Measurements from ENCODE around the gene CAVIN4.

The CAVIN4 gene, protein sequence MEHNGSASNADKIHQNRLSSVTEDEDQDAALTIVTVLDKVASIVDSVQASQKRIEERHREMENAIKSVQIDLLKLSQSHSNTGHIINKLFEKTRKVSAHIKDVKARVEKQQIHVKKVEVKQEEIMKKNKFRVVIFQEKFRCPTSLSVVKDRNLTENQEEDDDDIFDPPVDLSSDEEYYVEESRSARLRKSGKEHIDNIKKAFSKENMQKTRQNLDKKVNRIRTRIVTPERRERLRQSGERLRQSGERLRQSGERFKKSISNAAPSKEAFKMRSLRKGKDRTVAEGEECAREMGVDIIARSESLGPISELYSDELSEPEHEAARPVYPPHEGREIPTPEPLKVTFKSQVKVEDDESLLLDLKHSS

DNA sequence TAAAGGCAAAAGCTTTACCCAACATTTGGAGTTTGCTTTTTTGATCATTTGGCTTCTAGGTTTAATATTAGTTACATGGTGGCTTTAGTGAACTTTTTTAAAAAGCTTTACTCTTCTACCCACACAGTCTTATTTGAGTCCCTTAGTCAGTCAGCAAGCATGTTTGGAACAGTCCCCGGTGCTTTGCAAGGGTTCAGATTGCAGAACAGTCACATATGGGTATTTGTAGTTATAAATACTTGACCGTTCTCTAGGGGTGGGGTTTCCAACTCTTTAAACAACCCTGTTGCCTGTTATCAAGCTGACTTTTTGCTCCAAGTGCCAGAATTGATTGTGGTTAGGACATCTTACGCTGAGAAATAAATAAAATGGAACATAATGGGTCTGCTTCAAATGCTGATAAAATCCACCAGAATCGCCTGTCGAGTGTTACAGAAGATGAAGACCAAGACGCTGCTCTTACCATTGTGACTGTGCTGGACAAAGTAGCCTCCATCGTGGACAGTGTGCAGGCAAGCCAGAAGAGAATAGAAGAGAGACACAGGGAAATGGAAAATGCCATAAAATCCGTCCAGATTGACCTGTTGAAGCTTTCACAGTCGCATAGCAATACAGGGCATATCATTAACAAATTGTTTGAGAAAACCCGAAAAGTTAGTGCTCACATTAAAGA, at the start of gene CAVIN4:
TSS of gene CAVIN4 (plus strand) at position 304 of the 673 bp plus-strand sequence. CDS start at position 369, 65 bp downstream.
- FAIRE-seq (no peak), DNase-seq (ENCODE audit: insufficient read length, low spot score) (no peak)

DNA sequence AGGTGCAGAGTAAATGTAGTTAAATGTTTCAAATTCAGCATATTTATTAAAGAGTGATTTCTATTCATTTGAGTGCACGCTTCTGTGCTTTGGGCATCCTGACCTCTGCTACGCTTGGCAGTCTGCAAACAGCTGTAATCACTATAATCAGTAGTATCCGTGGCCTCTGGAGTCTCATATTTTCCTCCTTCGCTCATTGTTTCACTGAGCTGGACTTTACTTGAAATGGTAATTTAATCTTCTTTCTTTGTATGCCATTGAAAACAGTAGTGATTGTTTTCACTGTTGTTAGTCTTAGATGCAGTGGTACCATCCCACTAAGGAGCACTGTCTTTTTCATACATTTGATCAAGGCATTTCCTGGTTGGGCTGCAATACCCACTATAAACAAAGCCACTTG, 43.5 kb upstream of the CAVIN4 start:
- DNase-seq (ENCODE audit: insufficient read length, low spot score) (no peak), FAIRE-seq (no peak)

DNA sequence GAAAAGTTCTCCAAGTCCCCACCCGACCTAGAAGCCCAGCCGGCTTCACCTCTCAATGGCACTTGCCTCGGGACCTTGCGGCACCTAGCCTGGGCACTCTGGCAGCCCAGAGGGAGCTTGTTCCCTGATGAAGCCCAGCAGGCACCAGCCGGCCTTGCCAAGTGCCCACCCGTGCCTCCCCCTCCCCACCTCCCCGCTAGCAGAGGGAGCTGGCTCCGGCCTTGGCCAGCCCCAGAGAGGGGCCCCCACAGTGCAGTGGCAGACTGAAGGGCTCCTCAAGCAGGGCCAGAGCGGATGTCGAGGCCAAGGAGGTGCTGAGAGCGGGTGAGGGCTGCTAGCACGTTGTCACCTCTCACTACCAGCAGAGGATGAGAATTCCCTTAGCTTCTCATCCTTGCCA, 37.6 kb upstream of the CAVIN4 start:
- FAIRE-seq (no peak), DNase-seq (ENCODE audit: insufficient read length, low spot score) (no peak)

DNA sequence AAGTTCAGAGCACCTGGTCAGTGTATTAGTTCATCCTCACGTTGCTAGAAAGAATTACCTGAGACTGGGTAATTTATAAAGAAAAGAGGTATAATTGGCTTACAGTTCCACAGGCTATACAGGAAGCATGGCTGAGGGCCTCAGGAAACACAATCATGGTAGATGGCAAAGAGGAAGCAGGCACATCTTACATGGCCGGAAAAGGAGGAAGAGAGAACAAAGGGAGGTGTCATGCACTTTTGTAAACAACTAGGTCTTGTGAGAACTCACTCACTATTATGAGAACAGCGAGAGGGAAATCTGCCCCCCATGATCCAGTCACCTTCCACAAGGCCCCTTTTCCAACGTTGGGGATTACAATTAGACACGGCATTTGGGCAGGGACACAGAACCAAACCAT, 28.8 kb upstream of the CAVIN4 start:
- FAIRE-seq (no peak), DNase-seq (ENCODE audit: insufficient read length, low spot score) (no peak)

DNA sequence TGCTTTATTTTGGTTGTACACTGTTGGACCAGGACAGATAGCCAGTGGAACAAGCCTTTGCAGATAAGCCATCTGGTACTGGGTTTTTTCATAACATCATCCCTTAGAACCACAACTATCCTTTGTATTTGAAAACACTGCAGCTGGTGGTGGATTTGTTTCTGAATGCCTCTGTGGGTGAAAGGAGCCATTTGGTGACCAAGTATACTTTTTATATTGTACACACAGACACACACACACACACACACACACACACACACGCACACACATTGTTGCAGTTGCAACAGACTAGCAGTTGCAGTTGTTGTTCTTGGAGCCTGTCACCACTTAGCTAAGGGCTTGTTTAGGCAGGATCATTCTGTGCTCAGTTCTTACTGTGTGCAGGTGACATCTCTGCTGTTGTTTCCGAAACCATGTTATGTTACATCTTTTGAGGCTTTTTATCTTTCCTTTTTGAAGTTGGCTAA, 22.9 kb upstream of the CAVIN4 start:
- FAIRE-seq (no peak), DNase-seq (ENCODE audit: insufficient read length, low spot score) (no peak)

DNA sequence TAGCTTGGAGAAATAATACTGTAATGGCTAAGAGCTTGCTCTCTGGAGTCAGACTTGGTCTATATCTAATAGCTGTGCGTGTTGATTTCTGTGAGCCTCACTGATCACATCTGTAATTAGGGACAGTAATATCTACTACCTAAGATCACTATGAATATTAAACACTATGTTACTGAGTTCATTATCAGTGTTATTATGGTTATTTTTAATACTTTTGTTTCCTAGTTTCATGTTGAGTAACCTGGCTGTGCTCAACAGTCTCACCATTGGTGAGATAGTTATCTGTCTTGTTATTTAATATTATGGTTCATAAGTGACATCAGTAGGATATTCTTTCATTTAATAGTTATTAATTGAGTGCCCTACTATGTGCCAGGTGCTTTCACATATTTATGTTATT, 22.4 kb upstream of the CAVIN4 start:
- FAIRE-seq = no peak

DNA sequence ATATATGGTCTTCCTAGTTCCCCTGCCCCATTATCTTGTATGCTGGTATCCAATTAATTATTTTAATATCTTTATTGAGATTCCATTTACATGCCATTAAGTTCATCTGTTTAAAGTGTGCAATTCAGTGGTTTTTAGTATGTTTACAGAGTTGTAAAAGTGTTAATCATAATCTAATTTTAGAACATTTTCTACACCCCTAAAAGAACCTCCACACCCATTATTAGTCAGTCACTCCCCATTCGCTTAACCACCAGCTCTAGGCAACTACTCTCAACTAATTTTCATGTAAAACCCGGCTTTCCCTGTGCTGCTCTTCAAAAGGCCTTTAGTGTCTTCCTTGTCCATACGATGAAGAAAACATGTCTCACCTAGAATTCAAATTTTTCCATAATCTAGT, 20.8 kb upstream of the CAVIN4 start:
- DNase-seq (ENCODE audit: insufficient read length, low spot score) (no peak), FAIRE-seq (no peak)

More for the DNA sequence above, 22.4 kb upstream of the CAVIN4 start:
- DNase-seq (ENCODE audit: insufficient read length, low spot score) = no peak

DNA sequence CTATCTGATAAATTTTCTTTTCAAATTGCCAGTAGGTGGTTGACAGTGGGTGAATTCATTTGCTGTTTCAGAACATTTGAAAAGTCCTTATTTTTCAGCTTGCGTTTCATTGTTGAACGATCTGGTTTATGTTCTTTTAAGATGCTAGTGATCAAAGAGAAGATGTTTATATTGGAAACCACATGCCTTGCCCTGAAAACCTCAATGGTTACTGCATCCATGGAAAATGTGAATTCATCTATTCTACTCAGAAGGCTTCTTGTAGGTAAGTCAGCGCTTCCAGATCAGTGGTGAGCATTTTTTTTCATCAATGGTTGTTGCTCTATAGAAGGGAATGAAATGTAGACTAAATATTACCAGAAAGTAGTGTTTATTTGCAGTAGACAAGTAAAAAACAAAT, 16.6 kb upstream of the CAVIN4 start:
- FAIRE-seq (no peak), DNase-seq (ENCODE audit: insufficient read length, low spot score) (no peak)

DNA sequence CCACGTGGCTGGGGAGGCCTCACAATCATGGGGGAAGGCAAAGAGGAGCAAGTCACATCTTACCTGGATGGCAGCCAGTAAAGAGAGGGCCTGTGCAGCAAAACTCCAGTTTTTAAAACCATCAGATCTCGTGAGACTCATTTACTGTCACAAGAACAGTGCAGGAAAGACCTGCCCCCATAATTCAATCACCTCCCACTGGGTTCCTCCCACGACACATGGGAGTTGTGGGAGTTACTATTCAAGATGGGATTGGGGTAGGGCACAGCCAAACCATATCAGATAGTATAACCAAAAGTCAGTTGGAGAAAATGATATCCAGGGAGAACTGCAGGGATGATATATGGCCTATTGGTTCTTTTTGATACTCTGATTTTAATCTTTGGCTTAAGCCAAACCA, 10.0 kb upstream of the CAVIN4 start:
- DNase-seq (ENCODE audit: insufficient read length, low spot score) (no peak), FAIRE-seq (no peak)

DNA sequence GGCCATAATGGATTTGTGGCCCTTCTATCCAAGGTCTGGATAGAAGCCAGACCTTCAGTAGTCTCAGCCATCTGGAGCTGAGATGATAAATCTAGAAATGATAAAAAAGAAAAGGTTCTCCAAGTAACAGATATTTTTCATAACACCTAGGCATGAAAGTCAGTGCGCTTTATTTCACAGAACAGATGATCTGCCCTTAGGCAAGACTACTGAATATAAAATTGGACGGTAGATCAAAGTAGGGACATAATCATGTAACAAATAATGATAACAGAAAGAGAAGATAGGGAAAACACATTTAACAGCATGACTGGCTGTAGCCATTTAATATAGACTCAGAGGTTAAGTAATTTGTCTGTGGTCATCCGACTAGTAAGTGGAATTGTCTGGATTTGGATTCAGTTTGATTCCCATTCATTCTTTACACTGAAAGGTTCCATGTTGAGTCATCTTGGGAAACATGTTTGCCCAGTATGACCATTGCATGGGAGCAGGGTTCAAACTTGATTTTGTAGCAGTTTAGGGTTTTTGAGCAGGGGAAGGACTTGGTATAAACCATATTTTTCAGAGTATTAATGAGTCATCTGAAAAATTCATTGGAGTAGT, 4.1 kb upstream of the CAVIN4 start:
- DNase-seq (ENCODE audit: insufficient read length, low spot score) = no peak
- no peak for FAIRE-seq

DNA sequence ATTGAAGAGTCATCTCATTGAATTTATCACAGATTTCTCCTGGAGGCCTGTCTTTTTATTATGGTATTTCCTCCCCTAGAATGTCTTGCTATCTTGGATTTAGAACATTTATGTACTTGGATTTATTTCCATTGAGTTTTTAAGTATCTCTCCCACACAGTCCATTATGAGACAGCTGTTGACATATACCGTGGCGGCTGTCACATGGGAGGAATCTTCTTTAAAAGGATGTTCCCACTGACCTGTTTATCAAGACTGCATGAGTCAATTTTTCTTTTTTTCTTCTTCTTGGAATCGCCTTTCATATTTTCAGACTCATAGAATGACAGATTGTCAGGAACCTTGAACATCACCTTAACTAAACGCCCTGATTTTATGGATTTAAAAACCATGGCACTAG, 2.9 kb upstream of the CAVIN4 start:
- no peak for DNase-seq (ENCODE audit: insufficient read length, low spot score)
- no peak for FAIRE-seq

DNA sequence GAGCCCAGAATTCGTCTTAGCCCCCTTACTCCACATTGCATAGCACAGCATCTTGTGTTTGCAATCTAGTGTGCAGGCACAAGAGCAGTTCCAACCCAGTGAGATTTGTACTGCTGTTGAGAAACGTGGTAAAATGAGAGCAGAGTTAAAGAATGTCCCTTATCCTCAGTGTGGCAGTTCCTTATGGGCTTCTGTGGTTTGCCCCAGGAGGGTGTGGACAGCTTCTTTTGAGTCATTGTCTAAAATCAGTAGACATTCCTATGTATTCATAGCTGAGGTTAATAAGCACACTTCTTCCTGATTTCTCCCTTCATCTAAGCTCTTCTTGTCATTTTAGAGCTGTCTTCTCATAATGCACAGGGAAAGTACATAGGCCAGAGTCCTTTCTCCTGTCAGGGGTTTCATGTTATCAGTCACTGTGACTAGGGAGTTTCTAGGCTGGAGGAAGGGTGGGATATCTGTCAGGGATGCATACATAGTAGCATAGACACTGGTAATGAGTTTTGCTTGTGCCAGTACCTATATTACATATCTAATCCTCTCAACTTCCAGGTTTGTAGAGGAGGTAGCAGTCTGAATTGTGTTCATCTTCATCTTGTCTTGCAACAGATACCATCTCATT, 2.0 kb upstream of the CAVIN4 start:
- FAIRE-seq (no peak), DNase-seq (ENCODE audit: insufficient read length, low spot score) (no peak)

DNA sequence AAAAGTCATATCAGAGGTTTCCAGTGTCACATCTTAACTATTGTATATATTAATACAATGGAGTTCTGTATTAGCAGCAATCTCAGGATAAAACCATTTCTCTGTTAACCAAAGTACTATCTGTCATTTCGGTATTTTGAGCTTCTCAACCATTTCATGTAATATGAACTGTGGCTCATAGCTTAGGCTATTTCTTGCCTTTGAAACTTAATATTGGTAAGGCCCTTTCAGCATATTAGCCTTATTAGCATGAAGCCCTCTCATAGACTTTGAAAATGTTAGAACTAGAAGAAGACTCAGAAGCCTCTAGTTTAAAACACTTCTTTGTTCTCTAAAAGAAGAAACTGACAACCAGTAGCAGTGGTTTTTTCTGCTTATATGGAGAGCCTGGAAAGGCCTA, 731 bp downstream of the CAVIN4 start:
- FAIRE-seq (no peak), DNase-seq (ENCODE audit: insufficient read length, low spot score) (no peak)

DNA sequence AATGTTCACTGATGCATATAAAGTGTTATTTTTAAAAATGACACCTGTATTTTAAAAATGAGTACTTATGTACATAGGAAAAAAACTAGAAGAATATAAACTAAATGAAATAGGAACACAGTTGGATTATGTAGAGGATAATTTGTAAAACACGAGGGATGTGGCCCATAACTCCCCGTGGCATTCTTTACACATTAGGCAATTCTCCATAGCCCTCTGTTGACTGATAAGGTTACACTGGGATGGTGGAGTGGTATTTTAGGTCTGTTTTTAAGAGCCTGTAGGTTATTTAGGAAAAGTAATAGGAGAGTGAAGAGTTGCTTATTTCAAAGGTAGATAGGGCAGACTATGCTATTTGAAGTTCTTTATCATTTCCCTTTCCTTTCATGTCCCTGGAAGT, 1.8 kb downstream of the CAVIN4 start:
- no peak for DNase-seq (ENCODE audit: insufficient read length, low spot score)
- FAIRE-seq = no peak

DNA sequence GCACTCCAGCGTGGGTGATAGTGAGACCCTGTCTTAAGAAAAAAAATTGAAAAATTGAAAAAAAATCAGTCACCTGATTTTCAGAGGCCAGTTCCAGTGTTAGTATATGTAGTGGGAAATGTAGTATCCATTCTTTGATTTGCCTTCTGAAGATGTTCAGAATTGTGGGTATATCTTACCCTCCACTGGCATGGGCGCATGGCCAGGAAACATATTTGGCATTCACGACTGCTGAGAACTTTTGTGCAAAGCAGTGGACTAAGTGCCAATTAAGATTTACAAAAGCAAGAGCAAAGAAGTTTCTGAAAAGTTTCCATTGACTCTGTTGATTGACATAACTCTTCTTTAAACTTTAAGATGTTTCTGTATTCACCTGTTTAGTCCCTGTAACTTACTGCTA, 2.4 kb downstream of the CAVIN4 start:
- FAIRE-seq = no peak
- no peak for DNase-seq (ENCODE audit: insufficient read length, low spot score)

DNA sequence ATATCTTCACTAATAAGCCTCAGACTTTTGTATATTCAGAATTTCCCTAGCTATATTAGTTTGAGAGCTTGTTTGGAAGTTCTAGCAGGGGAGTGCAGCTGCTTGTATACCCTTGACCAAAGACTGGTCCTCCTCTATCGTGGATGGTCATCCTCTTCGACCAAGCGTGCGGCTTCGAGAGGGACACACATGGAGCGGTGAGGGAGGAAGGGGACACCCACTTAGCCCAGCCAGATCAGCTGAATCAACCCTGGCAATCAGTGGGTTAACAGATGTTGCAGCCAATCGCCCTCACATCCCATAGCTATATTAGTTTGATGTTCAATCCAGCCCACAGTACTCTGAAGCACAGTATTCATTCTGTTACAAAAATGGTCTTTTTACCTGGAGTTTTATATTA, 3.2 kb downstream of the CAVIN4 start:
- no peak for FAIRE-seq

DNA sequence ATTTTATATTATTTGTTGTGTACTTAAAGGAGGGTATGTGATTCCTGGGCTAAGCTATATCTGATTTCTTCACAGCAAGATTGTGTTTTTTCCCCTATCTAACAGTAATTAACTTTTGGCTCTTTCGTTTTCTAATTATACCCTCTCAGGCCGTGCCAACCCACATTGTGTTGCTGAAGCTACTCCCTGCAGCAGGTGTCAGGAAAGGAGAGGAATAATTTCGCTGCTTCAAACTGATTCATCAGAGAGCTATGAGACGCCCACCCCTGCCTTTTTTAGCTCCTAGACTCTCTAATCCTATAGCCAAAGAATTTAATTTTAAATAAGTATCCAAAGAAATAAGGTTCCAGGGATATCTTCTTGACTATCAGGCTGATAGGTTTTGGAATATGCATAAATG, 3.8 kb downstream of the CAVIN4 start:
- FAIRE-seq (no peak), DNase-seq (ENCODE audit: insufficient read length, low spot score) (no peak)

More for the DNA sequence above, 3.2 kb downstream of the CAVIN4 start:
- no peak for DNase-seq (ENCODE audit: insufficient read length, low spot score)

DNA sequence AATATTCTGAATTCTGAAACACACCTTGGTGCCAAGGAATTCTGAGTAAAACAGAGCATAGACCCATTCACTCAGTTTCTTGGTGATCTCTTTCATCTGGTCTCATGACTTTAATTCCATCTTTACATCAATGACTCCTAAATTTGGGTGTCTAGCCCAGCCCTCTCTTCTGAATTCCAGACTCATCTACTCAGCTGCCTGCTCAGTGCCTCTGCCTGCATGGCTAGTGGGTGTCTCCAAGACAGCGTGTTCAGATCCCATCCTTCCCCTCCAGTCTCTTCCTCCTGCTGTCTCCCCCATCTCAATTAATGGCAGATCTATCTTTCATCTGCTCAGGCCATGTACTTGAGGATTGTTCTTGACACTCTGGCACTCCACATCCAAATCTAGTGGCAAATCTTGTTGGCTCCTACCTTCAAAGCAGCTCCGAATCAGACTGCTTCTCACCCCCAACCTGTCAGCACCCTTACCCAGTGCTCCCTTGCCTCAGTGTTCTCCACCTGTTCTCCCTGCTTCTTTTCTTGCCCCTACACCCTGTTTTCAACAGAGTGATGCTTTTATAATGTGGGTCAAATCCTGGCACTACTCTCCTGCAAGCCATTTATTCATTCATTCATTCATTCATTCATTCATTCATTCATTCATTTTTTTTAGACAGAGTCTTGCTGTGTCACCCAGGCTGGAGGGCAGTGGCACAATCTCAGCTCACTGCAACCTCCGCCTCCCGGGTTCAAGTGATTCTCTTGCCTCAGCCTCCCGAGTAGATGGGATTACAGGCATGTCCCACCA, 5.3 kb downstream of the CAVIN4 start:
- DNase-seq (ENCODE audit: insufficient read length, low spot score) = no peak
- FAIRE-seq = no peak

DNA sequence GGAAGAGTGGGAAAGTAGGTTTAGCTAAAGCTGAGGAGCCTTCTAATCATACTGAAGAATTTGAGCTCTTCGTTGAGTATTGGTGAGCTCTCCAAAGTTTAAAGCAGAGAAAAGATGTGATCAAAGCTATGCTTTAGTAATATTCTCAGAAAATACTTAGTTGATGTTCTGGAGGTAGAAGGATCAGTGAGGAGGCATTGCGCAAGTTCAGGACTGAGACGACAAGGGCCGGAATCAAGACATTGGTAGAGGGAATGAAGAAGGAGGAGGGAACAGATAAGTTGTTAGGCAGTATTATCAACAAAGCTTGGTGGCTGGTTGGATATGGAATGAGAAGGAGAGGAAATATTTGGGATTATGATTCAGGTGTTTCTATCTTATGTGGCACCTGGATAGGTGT, 7.1 kb downstream of the CAVIN4 start:
- FAIRE-seq = no peak

DNA sequence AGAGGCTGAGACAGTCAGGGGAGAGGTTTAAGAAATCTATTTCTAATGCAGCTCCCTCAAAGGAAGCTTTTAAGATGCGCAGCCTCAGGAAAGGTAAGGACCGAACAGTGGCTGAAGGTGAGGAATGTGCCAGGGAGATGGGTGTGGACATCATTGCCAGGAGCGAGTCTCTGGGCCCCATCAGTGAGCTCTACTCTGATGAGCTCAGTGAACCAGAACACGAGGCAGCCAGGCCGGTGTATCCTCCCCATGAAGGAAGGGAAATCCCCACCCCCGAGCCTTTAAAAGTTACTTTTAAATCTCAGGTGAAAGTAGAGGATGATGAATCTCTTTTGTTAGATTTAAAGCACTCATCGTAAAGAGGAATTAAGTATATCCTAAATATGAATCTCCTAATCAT, 8.2 kb downstream of the CAVIN4 start:
- FAIRE-seq = no peak
- no peak for DNase-seq (ENCODE audit: insufficient read length, low spot score)

More for the DNA sequence above, 7.1 kb downstream of the CAVIN4 start:
- DNase-seq (ENCODE audit: insufficient read length, low spot score) = no peak

DNA sequence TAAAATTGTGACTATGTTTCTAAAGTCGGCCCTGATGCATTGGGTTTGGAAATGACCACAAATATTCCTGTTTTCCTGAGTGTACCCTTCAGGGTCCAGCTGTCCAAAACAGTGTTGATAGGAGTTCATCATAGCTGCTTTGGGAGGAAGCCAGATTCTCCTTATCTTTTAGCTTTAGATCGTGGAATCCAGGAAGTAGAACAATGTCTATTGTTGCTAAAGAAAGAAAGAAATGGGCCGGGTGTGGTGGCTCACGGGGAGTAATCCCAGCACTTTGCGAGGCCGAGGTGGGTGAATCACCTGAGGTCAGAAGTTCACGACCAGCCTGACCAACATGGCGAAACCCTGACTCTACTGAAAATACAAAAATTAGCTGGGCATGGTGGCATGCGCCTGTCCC, 9.5 kb downstream of the CAVIN4 start:
- no peak for DNase-seq (ENCODE audit: insufficient read length, low spot score)
- no peak for FAIRE-seq

Data from GM19239 (cell line).